Putamen (tissue), 1 donor: Measurements from ENCODE around the gene NRDC.
"Not testable (repeated sequence)": the region's sequence is repeated elsewhere in the genome, so short reads cannot be mapped to it uniquely, and the experiment has no call there.

Source experiments
- DNase-seq: peaks from one replicate; pipeline ENCODE4 v3.0.0-alpha.2; 2016; ENCODE audit warnings: low spot score

NRDC gene

DNA sequence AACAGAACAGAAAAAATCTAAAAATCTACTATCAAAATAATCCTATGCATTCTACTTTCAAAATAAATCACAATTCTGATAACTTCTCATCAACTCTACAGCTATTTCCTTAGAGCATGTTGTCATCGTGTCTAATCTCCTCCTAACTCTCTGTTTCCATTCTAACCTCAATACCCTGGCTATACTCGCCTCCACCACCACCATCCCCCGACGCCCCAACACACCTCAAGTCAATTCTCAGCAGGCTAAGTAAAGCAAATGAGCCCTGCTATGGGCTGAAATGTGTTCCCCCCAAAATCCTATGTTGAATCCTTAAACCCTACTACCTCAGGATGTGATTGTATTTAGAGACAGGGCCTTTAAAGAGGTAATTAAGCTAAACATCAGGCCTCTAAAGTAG is 34.6 kb downstream of the NRDC start:
- no peak for DNase-seq

DNA sequence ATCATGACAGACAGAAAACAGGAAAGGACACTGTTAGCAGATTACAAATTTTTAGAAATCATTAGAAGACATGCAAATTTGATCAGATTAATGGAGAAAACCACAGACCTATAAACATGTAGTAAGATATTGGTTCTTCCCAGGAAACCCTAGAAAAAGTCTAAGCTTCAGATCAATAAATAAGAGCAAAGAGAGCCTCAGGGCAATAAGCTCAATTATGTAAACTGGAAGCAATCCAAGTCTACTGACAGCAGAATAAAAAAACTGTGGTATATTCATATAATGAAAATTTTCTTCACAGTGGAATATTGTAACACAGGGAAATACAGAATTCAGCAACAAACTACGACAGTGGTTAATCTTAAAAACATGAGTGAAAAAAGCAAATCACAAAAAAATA is 36.3 kb downstream of the NRDC start:
- DNase-seq: no peak

DNA sequence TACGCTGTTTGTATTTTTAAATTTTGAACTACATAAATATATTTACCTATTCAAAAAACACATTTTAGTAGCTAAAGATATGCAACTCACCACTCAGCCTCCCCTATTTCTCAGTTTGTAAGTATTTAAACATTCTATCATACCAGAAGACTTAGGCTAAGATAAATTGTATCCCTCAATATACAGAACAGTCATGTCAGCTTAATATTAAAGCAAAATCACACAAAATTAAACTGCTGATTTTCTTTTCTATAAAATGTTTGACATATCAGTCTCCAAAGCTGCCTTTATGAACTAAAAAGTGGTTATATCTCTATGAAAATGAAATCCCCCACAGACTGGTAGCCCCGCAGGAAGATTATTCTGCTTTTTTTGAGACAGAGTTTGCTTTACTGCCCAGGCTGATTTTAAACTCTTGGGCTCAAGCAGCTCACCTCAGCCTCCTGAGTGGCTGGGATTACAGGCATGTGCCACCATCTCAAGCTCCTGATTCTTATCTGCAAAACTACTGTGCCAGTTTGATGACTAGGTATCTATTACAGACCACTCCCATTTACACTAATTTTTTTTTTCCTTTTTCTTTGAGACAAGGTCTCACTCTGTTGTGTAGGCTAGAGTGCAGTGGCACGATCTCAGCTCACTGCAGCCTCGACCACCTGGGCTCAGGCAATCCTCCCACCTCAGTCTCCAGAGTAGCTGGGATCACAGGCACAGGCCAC is 37.6 kb downstream of the NRDC start:
- no peak for DNase-seq

DNA sequence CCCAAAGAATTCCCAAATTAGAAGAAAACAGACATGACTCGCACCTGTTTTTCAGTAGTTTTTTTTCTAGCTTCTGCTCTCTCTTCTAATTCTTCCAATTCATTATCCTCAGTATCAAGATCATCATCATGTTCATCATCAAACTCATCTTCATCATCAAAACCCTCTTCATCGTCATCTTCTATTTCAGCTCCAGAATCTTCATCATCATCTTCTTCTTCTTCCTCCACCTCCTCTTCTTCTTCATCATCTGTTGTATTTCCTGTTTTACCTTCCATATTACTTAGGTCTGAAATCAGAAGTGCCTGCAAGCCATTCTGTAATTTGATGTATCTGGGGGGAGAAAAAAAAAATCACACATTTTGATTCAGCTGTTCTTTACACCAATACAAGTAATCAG is 38.3 kb downstream of the NRDC start:
- no peak for DNase-seq

DNA sequence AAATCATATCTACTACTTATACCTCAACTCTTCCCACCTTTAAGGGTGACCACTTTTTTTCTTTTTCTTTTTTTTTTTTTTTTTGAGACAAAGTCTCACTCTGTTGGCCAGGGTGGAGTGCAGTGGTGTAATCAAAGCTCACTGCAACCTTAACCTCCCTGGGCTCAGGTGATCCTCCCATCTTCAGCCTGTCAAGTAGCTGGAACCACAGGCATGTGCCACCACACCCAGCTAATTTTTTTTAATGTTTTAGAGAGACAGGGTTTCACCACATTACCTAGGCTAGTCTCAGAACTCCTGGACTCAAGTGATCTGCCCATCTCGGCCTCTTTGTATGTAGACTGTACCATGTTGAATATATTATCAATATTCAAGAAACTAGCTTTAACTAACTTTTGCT is 39.4 kb downstream of the NRDC start:
- no peak for DNase-seq

DNA sequence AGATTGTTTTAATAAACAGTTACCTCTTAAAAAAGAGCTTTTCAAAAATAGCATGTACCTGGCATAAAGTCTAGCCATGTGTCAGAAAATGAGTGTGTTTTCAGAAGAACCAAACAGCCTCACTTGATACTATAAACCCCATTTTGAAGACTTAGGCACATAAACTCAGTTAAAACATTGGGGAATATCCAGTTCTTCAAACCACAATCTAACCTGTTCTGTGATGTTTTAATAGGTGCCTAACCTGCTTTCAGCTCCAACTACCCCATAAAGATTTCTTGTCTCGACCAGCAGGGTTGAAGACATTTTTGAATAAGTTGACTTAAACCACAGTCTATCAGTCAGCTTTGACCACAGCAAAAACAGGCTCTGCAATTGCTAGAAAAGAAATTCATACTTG is 41.3 kb downstream of the NRDC start:
- no peak for DNase-seq

DNA sequence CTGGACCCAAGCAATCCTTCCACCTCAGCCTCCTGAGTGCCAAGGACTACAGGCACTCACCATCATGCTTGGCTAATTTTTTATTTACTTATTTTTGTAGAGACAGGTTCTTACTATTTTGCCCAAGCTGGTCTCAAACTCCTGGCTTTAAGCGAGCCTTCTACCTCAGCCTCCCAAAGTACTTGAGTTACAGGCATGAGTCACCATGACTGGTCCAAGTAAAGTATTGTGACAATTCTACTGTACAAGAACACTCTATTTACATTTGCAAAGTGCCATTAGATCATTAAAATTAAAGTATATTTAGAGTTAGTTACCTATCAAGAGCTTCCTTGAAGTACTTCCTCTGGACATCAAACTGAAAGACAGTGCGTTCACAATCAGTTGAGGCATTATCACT is 44.8 kb downstream of the NRDC start:
- no peak for DNase-seq

DNA sequence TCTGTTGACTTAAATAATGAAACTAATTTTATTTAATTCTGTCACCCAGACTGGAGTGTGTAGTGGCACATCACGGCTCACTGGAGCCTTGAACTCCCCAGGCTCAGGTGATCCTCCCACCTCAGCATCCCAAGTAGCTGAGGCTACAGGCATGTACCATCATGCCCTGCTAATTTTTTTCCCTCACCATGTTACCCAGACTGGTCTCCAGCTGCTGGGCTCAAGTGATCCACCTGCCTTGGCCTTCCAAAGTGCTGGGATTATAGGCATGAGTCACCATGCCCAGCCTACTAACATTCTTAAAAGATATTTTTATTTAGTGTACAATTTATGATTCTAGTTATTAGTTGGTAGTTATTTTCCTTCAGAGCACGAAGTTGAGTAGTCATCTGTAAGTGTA is 49.5 kb downstream of the NRDC start:
- DNase-seq: no peak

DNA sequence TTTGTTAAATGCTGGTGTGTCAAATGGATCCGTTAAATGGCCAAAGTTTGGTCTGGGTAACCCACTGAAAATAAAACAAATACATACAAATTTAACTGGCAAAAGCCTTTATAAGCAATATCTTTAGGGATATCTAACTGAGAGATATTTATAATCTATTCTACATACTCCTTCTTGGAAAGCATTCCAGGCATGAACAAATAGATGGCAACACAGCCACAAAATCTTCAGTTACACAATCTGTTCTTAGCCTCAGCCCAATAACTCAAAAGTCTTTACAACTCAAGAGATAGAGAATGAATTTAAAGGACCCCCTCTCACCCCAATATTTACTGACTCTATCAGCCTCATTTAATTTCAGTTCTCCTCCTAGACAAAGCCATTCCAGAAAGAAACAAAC is 58.7 kb downstream of the NRDC start:
- DNase-seq: no peak

DNA sequence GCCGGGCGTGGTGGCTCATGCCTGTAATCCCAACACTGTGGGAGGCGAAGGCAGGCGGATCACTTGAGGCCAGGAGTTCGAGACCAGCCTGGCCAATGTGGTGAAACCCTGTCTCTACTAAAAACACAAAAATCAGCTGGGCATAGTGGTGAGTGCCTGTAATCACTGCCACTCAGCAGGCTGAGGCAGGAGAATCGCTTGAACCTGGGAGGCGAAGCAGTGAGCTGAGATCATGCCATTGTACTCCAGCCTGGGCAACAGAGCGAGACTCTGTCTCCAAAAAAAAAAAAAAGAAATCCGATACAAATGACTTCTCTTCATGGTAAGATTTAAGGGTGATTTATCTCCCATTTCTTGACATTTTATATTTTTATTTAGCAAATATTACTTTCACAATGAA is 59.5 kb downstream of the NRDC start:
- DNase-seq: not testable (repeated sequence)

DNA sequence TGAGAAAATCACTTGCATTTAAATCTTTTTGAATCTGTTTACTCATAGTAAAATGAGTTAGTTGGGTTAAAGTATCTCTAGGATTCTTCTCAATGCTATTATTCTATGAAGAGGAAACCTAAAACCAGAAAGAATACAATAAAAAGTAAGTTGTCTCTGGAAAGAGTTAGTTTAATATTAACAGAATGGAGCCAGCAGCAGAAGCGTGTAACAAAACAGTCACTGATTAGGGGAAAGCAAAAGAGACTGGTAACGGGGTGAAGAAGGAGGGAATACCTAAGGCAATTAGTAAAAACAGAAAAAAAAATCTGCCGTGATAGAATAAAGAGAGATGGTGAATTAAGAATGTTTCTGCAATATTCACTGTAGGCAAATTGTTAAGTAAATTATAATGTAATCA is 60.0 kb downstream of the NRDC start:
- DNase-seq: no peak

DNA sequence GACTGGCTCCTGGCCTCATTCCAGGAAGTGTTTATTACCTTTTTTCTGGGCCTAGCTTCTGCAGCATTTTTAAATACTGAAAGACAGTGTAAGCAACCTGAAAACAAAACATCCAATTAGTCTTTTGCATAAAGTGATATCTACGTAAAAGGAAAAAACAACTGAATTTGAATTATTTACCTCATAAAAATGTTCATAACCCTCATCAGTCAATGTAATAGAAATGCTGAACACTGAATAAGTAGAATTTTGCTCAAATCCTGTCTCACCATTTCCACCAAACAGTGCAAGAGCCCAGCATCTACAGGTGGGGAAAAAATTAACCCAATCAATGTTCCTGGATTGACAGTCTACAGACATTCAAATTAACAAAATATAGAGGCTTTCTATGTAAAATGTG is 64.0 kb downstream of the NRDC start:
- DNase-seq: no peak

DNA sequence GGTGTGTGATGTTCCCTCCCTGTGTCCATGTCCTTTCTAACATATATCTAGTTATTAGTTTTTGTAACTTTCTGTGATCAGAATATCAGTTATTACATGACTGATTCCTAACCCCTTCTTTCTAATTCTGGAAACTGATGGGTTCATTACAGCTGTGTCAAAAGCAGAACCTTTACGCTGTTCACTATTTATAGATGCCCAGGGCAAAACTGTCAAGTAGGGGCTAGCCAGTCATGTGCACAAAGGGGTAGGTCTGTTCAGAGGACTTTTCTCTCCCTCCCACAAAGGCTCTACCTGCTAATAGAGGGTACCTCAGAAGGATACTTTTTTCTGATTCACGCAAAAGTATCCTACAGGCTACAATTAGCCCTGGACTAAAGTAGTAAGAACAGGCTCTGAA is 79.2 kb downstream of the NRDC start:
- no peak for DNase-seq

DNA sequence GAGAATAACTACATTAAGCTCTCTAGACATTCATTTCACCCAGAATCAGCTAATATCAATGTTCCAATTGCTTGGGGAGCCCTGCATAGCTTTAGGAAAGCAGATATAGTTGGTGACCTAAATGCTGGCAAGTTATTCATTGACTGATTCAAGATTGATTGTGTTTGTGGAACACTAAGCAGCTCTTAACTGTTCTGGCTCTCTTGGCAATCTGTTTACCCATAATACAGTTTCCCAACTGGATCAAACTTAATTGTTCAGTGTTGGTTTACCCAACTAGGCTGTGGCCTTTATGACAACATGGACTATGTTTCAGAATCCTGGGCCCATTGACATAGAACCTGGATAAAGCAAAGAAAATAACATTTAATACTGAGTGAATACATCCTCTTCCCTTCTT is 83.7 kb downstream of the NRDC start:
- no peak for DNase-seq

DNA sequence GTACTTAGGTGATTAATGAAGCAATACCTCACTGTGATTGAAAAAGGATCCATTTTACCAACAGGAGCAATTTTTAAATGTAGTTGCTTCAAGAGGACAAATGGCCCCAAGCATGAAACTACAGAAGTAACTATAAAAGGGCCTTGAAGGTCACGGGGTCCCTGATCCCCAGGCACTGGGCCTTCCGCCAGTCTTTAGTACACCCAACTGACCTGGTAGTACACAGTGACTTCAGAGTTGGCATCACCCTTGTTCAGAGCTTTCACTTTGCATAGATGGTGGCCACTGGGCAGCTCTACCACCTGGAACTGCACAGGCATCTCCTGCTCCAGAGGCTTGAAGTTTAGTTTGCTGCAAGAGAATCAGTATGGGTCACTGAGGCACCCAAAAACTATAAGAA is 84.3 kb downstream of the NRDC start:
- no peak for DNase-seq

DNA sequence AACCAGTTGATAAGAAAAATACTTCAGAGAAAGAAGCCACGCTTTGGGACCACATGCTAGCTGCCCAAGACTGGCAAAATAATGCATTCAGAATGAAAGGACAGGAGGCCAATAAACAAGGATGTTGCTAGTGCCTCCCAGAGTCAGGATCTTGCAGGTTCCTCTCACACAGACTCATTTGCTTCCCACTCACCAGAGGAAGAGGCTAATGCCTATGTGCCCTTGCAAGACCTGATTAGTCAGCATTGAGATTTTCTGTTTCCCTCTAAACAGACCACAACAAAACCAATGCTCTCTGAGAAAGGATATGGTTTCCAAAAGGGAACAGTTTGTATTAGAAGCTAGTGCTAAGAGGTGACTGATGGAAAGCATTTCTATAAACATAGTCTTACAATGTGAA is 85.7 kb downstream of the NRDC start:
- peak; percentile 20 for DNase-seq

DNA sequence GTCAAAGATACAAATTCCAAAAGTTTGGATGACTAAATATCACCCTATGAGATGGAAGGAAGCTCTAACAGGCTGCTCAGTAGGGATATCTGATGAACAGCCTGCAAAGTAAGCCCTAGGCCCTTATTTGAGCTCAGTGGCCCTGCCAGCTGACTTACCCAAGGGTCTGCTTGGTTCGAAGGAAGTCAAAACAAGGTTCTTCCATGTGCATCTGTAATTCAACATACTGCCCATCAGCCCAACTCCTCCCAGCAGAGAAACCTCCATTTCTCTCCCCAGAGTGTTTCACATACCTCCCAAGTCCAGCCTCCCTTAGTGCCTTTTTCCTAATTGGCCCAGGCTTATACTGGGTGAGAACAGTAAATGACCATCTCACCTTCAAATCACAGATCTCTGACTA is 86.6 kb downstream of the NRDC start:
- no peak for DNase-seq

DNA sequence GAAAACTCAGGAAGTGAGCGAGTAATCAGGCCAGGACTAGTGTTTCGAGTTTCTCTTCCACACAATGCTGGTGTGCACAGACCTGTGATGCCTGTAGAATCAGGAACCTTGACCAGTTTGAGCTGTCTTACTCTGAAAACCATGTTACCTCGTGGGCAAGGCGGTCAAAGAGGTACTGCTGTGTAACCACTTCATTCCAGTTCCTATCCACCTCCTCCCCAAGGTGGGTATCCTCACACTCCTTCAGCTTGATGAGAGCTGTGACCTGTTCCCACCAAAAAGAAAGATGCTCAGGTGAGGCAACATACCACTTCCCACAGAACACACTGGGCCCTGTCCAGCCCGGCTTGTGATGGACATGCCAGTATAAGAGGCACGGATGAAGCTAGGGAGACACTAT is 88.1 kb downstream of the NRDC start:
- DNase-seq: no peak

DNA sequence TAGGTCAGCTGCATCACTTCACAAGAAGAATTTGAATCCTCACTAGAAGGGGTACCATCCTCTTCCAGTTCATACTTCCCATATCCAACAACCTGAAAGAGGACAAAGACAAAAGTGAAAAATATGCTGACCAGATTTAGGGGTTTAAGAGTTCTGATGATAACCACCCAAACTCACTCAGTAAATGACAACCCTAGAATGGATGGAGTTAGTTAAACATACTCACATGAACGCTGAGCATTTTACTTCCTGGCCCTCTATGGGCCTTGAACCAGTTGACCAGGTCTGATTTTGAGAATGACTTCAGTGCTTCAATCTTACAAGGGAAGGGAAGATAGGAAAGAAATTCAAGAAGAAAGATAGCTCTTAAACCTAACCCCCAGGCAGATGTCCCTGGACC is 89.2 kb downstream of the NRDC start:
- DNase-seq: no peak

DNA sequence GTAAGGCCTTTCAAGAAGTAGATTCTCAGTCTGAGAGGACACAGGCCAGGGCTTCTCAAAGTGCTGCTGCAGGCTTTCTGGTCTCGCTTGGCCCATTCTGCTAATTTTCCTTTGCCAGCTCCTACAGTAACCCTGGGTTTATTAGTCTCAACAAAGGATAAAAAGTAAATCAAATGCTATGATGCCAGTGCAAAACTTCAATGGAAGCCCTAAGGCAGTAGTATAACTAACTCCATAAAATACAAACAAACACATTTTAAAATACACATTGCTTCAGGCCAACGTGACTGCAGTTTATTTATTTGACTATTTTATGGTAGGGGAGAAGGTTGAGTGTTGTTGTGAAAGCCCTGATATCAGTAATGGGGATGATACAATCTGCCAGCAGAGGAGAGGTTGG is 89.6 kb downstream of the NRDC start:
- no peak for DNase-seq

DNA sequence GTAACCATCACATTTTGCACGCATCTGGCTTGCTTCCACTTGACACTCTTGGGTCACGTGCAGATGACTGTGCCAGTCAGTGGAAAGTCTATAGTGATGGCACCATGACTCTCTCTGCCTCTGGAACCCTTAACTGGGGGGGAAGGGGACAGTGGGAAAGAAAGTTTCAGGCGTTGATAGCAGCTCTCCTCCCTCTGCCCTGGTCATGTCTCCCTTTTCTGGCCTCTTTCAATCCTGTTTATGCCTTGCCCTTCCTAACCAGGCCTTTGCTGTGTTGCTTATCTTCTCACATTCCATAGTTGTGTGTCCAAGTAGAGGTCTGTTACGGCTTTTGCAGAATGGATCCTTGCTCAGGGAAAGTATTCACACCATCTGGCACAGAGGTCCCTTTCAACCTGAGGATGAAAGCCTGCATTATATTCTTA is 93.5 kb downstream of the NRDC start:
- DNase-seq: no peak

DNA sequence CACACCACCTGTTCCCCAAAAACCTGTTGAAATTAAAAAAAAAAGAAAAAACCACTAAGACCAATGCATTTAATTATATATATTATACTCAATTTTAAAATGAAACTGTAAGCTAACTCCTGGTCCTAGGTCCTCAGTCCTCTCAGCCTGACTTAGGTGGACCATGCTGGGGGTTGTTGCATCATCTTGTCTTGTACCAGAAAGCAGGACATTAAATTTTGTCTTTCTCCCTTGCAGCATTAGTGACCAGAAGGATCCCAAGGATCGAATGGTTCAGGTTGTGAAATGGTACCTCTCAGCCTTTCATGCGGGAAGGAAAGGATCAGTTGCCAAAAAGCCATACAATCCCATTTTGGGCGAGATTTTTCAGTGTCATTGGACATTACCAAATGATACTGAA is 97.6 kb downstream of the NRDC start:
- DNase-seq: no peak

DNA sequence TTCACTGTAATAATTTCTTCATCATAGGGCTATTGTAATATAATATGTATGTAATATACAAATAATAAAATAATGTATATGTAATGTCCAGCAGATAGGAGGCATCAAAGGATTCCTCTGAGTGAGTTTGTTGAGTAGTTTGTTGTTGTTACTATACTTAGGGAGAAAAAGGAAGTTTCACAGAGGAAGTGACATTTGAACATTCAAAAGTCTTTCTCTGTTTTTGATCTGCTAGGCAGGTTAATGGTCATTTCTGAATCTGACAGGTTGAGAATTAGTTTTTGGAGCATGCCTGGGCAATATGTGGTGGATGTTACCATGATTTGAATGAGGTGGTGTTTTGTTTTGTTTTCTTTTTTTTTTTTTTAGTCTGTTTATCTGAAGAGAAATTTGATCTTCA is 102.1 kb downstream of the NRDC start:
- no peak for DNase-seq

DNA sequence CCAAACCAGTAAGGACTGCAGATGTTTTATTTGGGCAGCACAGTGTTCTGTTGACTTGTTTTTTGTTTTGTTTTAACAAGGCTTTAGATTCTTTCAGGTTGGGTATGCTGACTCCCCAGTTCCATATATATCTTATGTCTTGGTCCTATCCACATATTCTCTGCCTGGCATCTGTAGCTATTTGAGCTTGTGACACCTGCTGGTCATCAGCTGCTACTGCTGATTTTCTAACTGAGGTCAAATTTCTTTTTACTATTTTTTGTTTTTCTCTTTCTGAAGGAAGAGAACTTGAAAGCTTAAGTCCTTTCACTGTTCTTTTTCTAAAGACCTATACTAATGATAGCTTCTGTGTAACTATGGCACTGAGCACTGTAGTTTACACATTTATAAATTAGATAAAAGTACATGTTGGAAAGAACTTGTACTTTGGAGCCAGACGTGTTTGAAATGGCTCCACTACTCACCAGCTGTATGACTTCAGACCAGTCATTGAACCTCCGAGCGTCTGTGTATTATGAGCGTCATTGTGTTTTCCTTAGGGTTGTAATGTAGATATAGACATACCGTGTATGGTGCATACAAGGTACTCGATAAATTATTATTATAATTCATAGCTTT is 109.4 kb downstream of the NRDC start:
- peak; percentile 44 for DNase-seq
